Activated naive CD4-positive, alpha-beta T cell treated with anti-CD3 and anti-CD28 coated beads, Interleukin-2, amount 50 U/mL, for 72 hours (primary cell): ENCODE data around the gene TNFSF10. TPM values are rescaled to one million over a fixed set of nuclear protein-coding genes. Genes with fewer than 3 reads are reported as not detected.
A peak's percentile ranks its signal among the peaks of the same experiment; 100 is the strongest.

ENCODE experiments used
- ATAC-seq, 2 donors: fragments of 150-1000 bp; cut with Tn5 transposase; 2 replicates each; pipeline ENCODE4 v1.10.0; 2021; ENCODE audit warnings: mild to moderate bottlenecking in 2 of 2, moderate library complexity in 2 of 2
- DNase-seq, 2 donors: peaks; one replicate each; pipeline ENCODE4 v3.0.0; 2021 to 2022; ENCODE audit warnings: low spot score in 2 of 2
- H3K27ac Mint-ChIP-seq, 2 donors: one replicate each; pipeline ENCODE4 v1.8.0; 2022; ENCODE audit warnings: mild to moderate bottlenecking in 2 of 2, mixed read lengths in 2 of 2
- H3K36me3 Mint-ChIP-seq, 2 donors: one replicate each; pipeline ENCODE4 v1.8.0; 2022; ENCODE audit warnings: mixed read lengths in 2 of 2
- H3K9me3 Mint-ChIP-seq, 2 donors: one replicate each; pipeline ENCODE4 v1.8.0; 2022; ENCODE audit warnings: mixed read lengths in 2 of 2
- total RNA-seq, 2 donors: library from RNA; stranded (reverse); gene quantifications; one replicate each; pipeline ENCODE4 v1.2.3, GENCODE V29; 2022

TNFSF10 gene
- total RNA-seq, 2 donors from 2014 or later = 32.7 to 99.9 TPM

- DNase-seq = peak; percentile 60 to 74
- peak; percentile 100 for ATAC-seq
- peaks cover 0 to 18% of the 10 kb centered on the region in 2 donors for H3K9me3 Mint-ChIP-seq
- peaks cover 0 to 20% of the 10 kb centered on the region in 2 donors for H3K36me3 Mint-ChIP-seq
- H3K27ac Mint-ChIP-seq = peak overlapping the region in 1 of 2 donors; percentile 40
Observed at GRCh38 chr3:172550347-172550943, 27.2 kb upstream of the TNFSF10 start.

- peaks cover 0 to 18% of the 10 kb centered on the region in 2 donors for H3K9me3 Mint-ChIP-seq
- H3K36me3 Mint-ChIP-seq = peaks cover 0 to 20% of the 10 kb centered on the region in 2 donors
- no peak overlapping the region for H3K27ac Mint-ChIP-seq
- ATAC-seq = no peak
- no peak for DNase-seq
Observed at GRCh38 chr3:172549144-172549543, 25.9 kb upstream of the TNFSF10 start.

- ATAC-seq = no peak
Observed at GRCh38 chr3:172546628-172547214, 23.5 kb upstream of the TNFSF10 start.

DNA sequence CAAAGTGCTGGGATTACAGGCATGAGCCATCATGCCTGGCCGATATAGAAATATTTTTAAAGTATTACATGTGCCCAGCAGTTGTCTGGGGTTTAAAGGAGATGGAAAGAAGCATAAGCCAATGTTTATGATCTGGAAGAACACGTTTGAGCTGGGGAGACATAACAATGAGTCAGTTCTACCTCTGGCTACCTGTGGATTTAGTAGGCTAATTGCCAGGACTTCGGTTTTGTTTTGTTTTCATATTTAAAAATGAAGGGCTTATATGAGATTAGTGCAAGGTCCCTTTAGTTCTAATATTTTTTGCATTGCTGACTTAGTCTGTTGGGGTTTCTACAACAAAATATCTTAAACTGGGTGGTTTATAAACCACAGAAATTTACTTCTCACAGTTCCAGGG lies 22.9 kb upstream of the TNFSF10 start:
- H3K9me3 Mint-ChIP-seq = peaks cover 0 to 12% of the 10 kb centered on the region in 2 donors
- H3K27ac Mint-ChIP-seq = peak overlapping the region in 1 of 2 donors; percentile 57
- DNase-seq (no peak), ATAC-seq (no peak)
- H3K36me3 Mint-ChIP-seq = peaks cover 0 to 14% of the 10 kb centered on the region in 2 donors

More at GRCh38 chr3:172546628-172547214, 23.5 kb upstream of the TNFSF10 start:
- H3K27ac Mint-ChIP-seq = peak overlapping the region; percentile 45 to 57
- peaks cover 0 to 14% of the 10 kb centered on the region in 2 donors for H3K36me3 Mint-ChIP-seq
- H3K9me3 Mint-ChIP-seq = peaks cover 0 to 12% of the 10 kb centered on the region in 2 donors
- DNase-seq = no peak

GRCh38 chr3:172544404-172544803 lies 21.2 kb upstream of the TNFSF10 start:
- Mint-ChIP-seq H3K9me3 (peaks cover 0 to 12% of the 10 kb centered on the region in 2 donors), H3K36me3 (peaks cover 0 to 15% of the 10 kb centered on the region in 2 donors), H3K27ac (no peak overlapping the region)
- DNase-seq (no peak), ATAC-seq (no peak)

- Mint-ChIP-seq H3K36me3 (peaks cover 0 to 18% of the 10 kb centered on the region in 2 donors), H3K27ac (no peak overlapping the region), H3K9me3 (peaks cover 0 to 9% of the 10 kb centered on the region in 2 donors)
- DNase-seq (no peak), ATAC-seq (no peak)
Observed at GRCh38 chr3:172543884-172544283, 20.7 kb upstream of the TNFSF10 start.

DNA sequence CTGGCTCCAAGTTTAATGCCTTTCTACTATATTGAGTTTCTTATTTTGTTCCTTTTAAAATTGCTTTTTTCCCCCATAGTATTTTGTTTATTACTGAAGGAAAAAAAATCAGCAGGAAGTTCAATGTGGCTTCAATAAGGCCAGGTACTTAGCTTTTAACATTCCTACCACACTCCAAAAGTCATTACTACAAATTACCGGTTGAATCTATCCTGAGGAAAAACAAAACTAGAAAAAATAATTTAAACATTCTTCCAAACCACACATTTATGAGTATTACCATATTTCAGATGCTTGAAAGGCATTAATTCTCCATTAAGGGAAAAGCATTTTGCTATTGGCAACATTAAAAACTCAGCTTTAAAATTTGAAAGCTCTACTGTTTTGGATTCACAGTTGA lies 20.2 kb upstream of the TNFSF10 start:
- DNase-seq (no peak), ATAC-seq (no peak)
- Mint-ChIP-seq H3K9me3 (peaks cover 0 to 11% of the 10 kb centered on the region in 2 donors), H3K27ac (no peak overlapping the region), H3K36me3 (peaks cover 0 to 18% of the 10 kb centered on the region in 2 donors)

DNA sequence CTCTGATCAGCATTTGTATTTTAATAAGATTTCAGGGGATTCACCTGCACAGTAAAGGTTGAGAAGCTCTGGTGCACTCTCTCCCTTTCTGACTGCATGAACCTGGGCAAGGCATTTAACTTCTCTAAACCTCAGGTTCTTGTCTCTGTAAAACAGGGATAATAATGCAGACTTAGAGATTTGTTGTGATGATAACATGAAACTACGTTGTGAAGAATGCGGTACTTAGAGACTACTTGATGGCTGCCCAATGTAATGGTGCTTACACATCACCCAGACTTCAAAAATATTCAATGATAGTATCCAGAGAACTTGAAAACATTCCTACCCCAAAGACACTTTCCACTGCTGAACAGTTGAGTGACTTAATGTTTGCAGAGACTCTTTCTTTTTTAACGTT lies 19.8 kb upstream of the TNFSF10 start:
- ATAC-seq (no peak), DNase-seq (no peak)
- H3K27ac Mint-ChIP-seq = no peak overlapping the region
- peaks cover 0 to 18% of the 10 kb centered on the region in 2 donors for H3K36me3 Mint-ChIP-seq
- H3K9me3 Mint-ChIP-seq = peaks cover 0 to 8% of the 10 kb centered on the region in 2 donors

- DNase-seq (no peak), ATAC-seq (no peak)
- Mint-ChIP-seq H3K27ac (peak overlapping the region in 1 of 2 donors; percentile 22), H3K36me3 (peaks cover 0 to 21% of the 10 kb centered on the region in 2 donors), H3K9me3 (peaks cover 0 to 6% of the 10 kb centered on the region in 2 donors)
Observed at GRCh38 chr3:172541945-172542488, 18.8 kb upstream of the TNFSF10 start.

DNA sequence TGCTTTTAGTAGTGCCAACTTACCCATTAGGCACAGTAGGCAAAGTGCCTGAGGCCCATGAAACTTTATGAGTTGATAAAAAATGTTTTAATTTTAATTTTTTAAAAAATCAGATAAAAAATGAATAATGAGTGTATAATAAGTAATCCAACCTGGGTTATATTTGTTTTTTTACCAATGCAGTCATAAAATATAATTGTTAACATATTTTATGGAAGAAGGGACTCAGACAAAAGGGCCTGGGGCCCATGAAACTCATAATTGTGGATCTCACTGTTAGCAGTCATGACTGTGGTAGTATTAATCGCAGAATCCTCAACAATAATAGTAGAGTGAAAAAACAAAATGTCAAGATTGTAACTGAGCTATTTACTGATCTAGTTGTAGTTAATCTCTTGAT lies 16.8 kb upstream of the TNFSF10 start:
- Mint-ChIP-seq H3K9me3 (peaks cover 0 to 11% of the 10 kb centered on the region in 2 donors), H3K27ac (no peak overlapping the region), H3K36me3 (peaks cover 5 to 41% of the 10 kb centered on the region in 2 donors)
- DNase-seq (no peak), ATAC-seq (no peak)

GRCh38 chr3:172539273-172539672 lies 16.0 kb upstream of the TNFSF10 start:
- H3K36me3 Mint-ChIP-seq = peaks cover 5 to 45% of the 10 kb centered on the region in 2 donors
- ATAC-seq (no peak), DNase-seq (no peak)
- H3K27ac Mint-ChIP-seq = peak overlapping the region in 1 of 2 donors; percentile 66
- peaks cover 0 to 15% of the 10 kb centered on the region in 2 donors for H3K9me3 Mint-ChIP-seq

- Mint-ChIP-seq H3K36me3 (peaks cover 5 to 45% of the 10 kb centered on the region in 2 donors), H3K27ac (peak overlapping the region; percentile 89 to 98), H3K9me3 (peaks cover 0 to 18% of the 10 kb centered on the region in 2 donors)
- ATAC-seq (no peak), DNase-seq (no peak)
Observed at GRCh38 chr3:172538368-172539151, 15.3 kb upstream of the TNFSF10 start.

DNA sequence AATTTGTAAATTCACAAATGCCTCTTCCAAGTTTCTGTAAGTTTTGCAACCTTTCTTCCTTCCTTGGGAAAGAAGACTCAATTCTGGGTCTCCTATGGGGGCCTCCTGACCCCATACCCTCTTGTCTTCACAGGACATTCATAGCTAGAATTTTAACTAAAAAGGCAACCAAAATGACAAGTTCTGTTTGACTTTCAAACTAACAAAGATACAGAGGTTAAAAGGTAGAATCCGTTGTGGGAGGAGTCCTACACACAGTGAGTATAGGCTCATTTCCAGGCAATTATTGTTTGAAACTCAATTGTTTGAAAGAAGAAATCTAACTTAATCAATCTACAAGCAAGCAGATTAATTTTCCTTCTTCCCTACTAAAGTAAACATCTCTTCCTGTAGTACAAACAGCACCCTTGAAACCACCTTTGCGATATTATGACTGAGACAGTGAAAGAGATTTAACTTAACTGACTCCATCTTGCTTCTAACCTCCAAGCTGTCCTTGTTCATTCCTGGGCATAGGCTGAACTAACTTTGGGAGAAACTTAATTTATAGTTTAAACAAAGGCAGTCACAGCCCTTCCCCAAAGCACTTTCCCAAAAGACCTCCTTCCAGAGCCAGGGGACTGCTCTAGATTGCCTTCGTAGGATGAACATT lies 14.4 kb upstream of the TNFSF10 start:
- peak; percentile 62 to 89 for ATAC-seq

GRCh38 chr3:172536993-172537419 lies 13.8 kb upstream of the TNFSF10 start:
- peak in 1 of 2 donors; percentile 26 for DNase-seq
- ATAC-seq = peak; percentile 68 to 80
- peak overlapping the region; percentile 89 to 98 for H3K27ac Mint-ChIP-seq
- H3K9me3 Mint-ChIP-seq = peaks cover 0 to 18% of the 10 kb centered on the region in 2 donors
- H3K36me3 Mint-ChIP-seq = peaks cover 5 to 51% of the 10 kb centered on the region in 2 donors

More for the DNA sequence above, 14.4 kb upstream of the TNFSF10 start:
- H3K9me3 Mint-ChIP-seq = peaks cover 0 to 18% of the 10 kb centered on the region in 2 donors
- no peak for DNase-seq
- peak overlapping the region; percentile 89 to 98 for H3K27ac Mint-ChIP-seq
- peaks cover 5 to 45% of the 10 kb centered on the region in 2 donors for H3K36me3 Mint-ChIP-seq

- ATAC-seq (no peak), DNase-seq (no peak)
- H3K36me3 Mint-ChIP-seq = peaks cover 5 to 52% of the 10 kb centered on the region in 2 donors
- H3K27ac Mint-ChIP-seq = peak overlapping the region; percentile 89 to 98
- peaks cover 0 to 18% of the 10 kb centered on the region in 2 donors for H3K9me3 Mint-ChIP-seq
Observed at GRCh38 chr3:172536505-172536904, 13.3 kb upstream of the TNFSF10 start.

DNA sequence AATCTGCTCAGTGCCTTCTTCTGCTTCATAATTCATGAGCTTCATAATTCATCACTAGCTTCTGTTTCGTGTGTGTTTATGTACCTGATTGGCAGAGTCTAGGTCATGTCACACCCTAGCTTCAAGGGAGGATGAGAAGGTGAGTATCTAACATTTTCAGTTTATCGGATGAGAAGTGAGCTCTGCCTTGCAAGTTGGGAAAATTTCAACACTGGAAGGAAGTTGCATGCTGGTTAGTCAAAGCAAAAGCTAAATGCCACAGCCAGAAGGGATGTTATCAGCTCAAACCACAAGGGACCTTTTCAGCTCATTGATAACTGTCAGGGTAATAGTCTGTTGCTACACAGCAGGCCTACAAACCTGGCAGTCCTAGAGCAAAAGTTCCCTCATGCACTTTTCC lies 7.3 kb upstream of the TNFSF10 start:
- H3K27ac Mint-ChIP-seq = peak overlapping the region; percentile 44 to 82
- peak; percentile 77 to 87 for ATAC-seq

More for the DNA sequence above, 7.3 kb upstream of the TNFSF10 start:
- peaks cover 0 to 12% of the 10 kb centered on the region in 2 donors for H3K9me3 Mint-ChIP-seq
- peak in 1 of 2 donors; percentile 28 for DNase-seq
- peaks cover 4 to 16% of the 10 kb centered on the region in 2 donors for H3K36me3 Mint-ChIP-seq
